K562 (cell line): ENCODE measurements around the gene BICC1. TPM values are rescaled to one million over a fixed set of nuclear protein-coding genes. Genes with fewer than 3 reads are reported as not detected.

Experiments
- ATAC-seq: fragments of 200-7000 bp; cut with Tn5 transposase; 3 replicates; pipeline ENCODE4 v1.9.1; 2020; ENCODE audit warnings: moderate library complexity
- BruUV-seq: library from RNA; stranded (reverse); fragments of 400-500 nt; replicated peaks from 2 replicates; lab custom pipeline; 2021; lab: Mats Ljungman, UMichigan
- CTCF ChIA-PET: fragments of 300-600 bp; formaldehyde crosslinking; extraction: SDS; loops from one replicate; lab custom pipeline; 2021; ENCODE audit warnings: low intra/inter-chr PET ratio; lab: Yijun Ruan, JAX
- POLR2A ChIA-PET: fragments of 300-600, 350-650 bp; sonication (Branson Sonifier 250); formaldehyde crosslinking; extraction: SDS; loops from one replicate; lab custom pipeline; 2021; ENCODE audit warnings: antibody characterized with exemption, inconsistent platforms; lab: Yijun Ruan, JAX
- DNase-seq, 4 experiments: peaks; one replicate each; pipeline versions ENCODE4 v3.0.0 to v3.0.0-alpha.2; 2011 to 2018; ENCODE audit warnings: low spot score in 3 of 4, mixed read lengths in 3 of 4; ENCODE audit errors: extremely low read depth in 1 of 4
- FAIRE-seq: peaks from 2 replicates; lab custom pipeline; 2011; peaks lifted over from hg19 to GRCh38; lab: Jason Lieb, UNC
- H2AFZ ChIP-seq: 2 replicates; pipeline ENCODE4 v1.6.0; 2011; ENCODE audit warnings: low read depth, low read length, control low read depth, inconsistent platforms
- H3K27ac ChIP-seq: fragments of 200-600 bp; 3 replicates; pipeline ENCODE4 v1.8.0; 2011; ENCODE audit warnings: low read depth, mild to moderate bottlenecking, control low read depth, inconsistent platforms, low read length, moderate library complexity, mixed read lengths; ENCODE audit errors: extremely low read depth
- H3K27me3 ChIP-seq, 2 experiments: fragments of 300-600 bp in 1 of 2; 2 replicates in 1 of 2; 3 replicates in 1 of 2; pipeline versions ENCODE4 v1.6.0 to v1.8.0; 2011; ENCODE audit warnings: inconsistent platforms in 2 of 2, low read length in 2 of 2, mild to moderate bottlenecking in 1 of 2, mixed read lengths in 1 of 2, moderate library complexity in 1 of 2; ENCODE audit not compliant: control insufficient read depth in 2 of 2, insufficient read depth in 2 of 2
- H3K36me3 ChIP-seq: fragments of 300-600 bp; 3 replicates; pipeline ENCODE4 v1.8.0; 2011; ENCODE audit warnings: mild to moderate bottlenecking, low read length, inconsistent platforms; ENCODE audit not compliant: control insufficient read depth, insufficient read depth
- H3K4me1 ChIP-seq, 2 experiments: fragments of 200-600 bp in 1 of 2; replicated peaks in 1 of 2; 2 replicates in 1 of 2; 3 replicates in 1 of 2; pipeline versions ENCODE4 v1.5.1 to v1.8.0; 2011; ENCODE audit warnings: inconsistent platforms in 2 of 2, low read length in 2 of 2, mild to moderate bottlenecking in 1 of 2, mixed read lengths in 1 of 2, moderate library complexity in 1 of 2; ENCODE audit not compliant: control insufficient read depth in 2 of 2, insufficient read depth in 2 of 2
- H3K4me2 ChIP-seq: 2 replicates; pipeline ENCODE4 v1.6.1; 2011; ENCODE audit warnings: low read length, control low read depth, inconsistent platforms, mixed read lengths; ENCODE audit not compliant: insufficient read depth
- H3K4me3 ChIP-seq: fragments of 200-600 bp; sonication (generic), shearing (Covaris generic); 2 replicates; pipeline ENCODE4 v1.5.1; 2016; ENCODE audit warnings: control low read depth, inconsistent platforms
- H3K79me2 ChIP-seq: fragments of 200-600 bp; 3 replicates; pipeline ENCODE4 v1.8.0; 2011; ENCODE audit warnings: low read length, inconsistent platforms; ENCODE audit not compliant: control insufficient read depth, insufficient read depth
- H3K9ac ChIP-seq, 2 experiments: 2 replicates each; pipeline versions ENCODE4 v1.6.0 to v1.6.1; 2011; ENCODE audit warnings: low read depth in 2 of 2, low read length in 2 of 2, control low read depth in 1 of 2, inconsistent platforms in 1 of 2, mild to moderate bottlenecking in 1 of 2, mixed read lengths in 1 of 2; ENCODE audit not compliant: insufficient read depth in 1 of 2
- H3K9me1 ChIP-seq: one replicate; pipeline ENCODE4 v1.6.0; 2011; ENCODE audit warnings: inconsistent platforms, mild to moderate bottlenecking, low read length, moderate library complexity; ENCODE audit not compliant: control insufficient read depth, insufficient read depth
- H3K9me3 ChIP-seq: replicated peaks from 2 replicates; pipeline ENCODE4 v1.5.1; 2011; ENCODE audit warnings: low read depth, low read length, inconsistent platforms; ENCODE audit not compliant: control insufficient read depth, insufficient read depth
- H4K20me1 ChIP-seq: replicated peaks from 2 replicates; pipeline ENCODE4 v1.6.1; 2011; ENCODE audit warnings: low read length, inconsistent platforms, mixed read lengths; ENCODE audit not compliant: control insufficient read depth, insufficient read depth
- AFF1 ChIP-seq, 2 experiments: fragments of 450-650 bp; IDR thresholded peaks; 2 replicates each; pipeline ENCODE4 v1.6.1; 2018; ENCODE audit warnings: mild to moderate bottlenecking in 2 of 2, low read depth in 1 of 2; ENCODE audit not compliant: partially characterized antibody in 2 of 2
- CHCHD3 ChIP-seq: fragments of 250-450 bp; sonication (Bioruptor Pico); IDR thresholded peaks from 2 replicates; pipeline ENCODE4 v2.1.2; 2022; ENCODE audit warnings: mild to moderate bottlenecking
- CHD2 ChIP-seq: IDR thresholded peaks from 2 replicates; pipeline ENCODE4 v1.6.1; 2011; ENCODE audit warnings: low read depth, low read length
- CREM ChIP-seq: IDR thresholded peaks from 2 replicates; pipeline ENCODE4 v1.6.1; 2014; ENCODE audit warnings: antibody characterized with exemption, low read depth
- ETV1 ChIP-seq: fragments of 450-650 bp; conservative IDR thresholded peaks from 2 replicates; pipeline ENCODE4 v1.6.1; 2016; ENCODE audit warnings: missing genetic modification characterization, control low read depth, low read depth, missing compliant biosample characterization
- HNRNPK ChIP-seq: fragments of 200-400 bp; formaldehyde crosslinking; IDR thresholded peaks from one replicate; pipeline ENCODE4 v1.6.1; 2018; ENCODE audit warnings: mild to moderate bottlenecking, low read depth, low read length; ENCODE audit not compliant: poor library complexity, severe bottlenecking
- MEF2A ChIP-seq: IDR thresholded peaks from 2 replicates; pipeline ENCODE4 v1.6.1; 2011; ENCODE audit warnings: low read depth, mild to moderate bottlenecking, low read length, moderate library complexity; ENCODE audit not compliant: control insufficient read depth
- PHB2 ChIP-seq: fragments of 450-650 bp; IDR thresholded peaks from 2 replicates; pipeline ENCODE4 v1.6.1; 2017; ENCODE audit warnings: low read depth
- TCF7 ChIP-seq: sonication (generic); IDR thresholded peaks from 2 replicates; pipeline ENCODE4 v1.6.1; 2016; ENCODE audit warnings: antibody characterized with exemption, borderline replicate concordance
- TGIF2 ChIP-seq: sonication (generic); formaldehyde crosslinking; IDR thresholded peaks from 2 replicates; pipeline ENCODE4 v1.8.1; 2022; ENCODE audit warnings: mild to moderate bottlenecking, missing genetic modification reagents, moderate library complexity
- ZBTB49 ChIP-seq: sonication (generic); formaldehyde crosslinking; IDR thresholded peaks from 2 replicates; pipeline ENCODE4 v1.8.0; 2022; ENCODE audit warnings: missing genetic modification reagents, mild to moderate bottlenecking, borderline replicate concordance
- ZKSCAN3 ChIP-seq: fragments of 250-450 bp; sonication (Bioruptor Pico); IDR thresholded peaks from 2 replicates; pipeline ENCODE4 v1.4.0; 2020
- ZNF274 ChIP-seq: IDR thresholded peaks from 2 replicates; pipeline ENCODE4 v1.6.1; 2011; ENCODE audit warnings: low read depth, mild to moderate bottlenecking, low read length, moderate library complexity, borderline replicate concordance
- WGBS: fragments of 100-300 bp; shearing (Covaris generic); methylation state at CpG from one replicate; pipeline ENCODE4 v1.1.6; 2016; ENCODE audit warnings: low coverage, mixed read lengths; ENCODE audit not compliant: insufficient coverage; ENCODE audit errors: missing lambda C conversion rate; 5-methylcytosine and 5-hydroxymethylcytosine counted together
- in situ Hi-C: fragments of 300-500 bp; cut with MboI; formaldehyde crosslinking; loops from 4 replicates; pipeline ENCODE4 v1.15.0; 2018; ENCODE audit warnings: inconsistent platforms, mixed read lengths
- intact Hi-C: fragments of 100-400 bp; cut with micrococcal nuclease; formaldehyde crosslinking; loops from 2 replicates; pipeline ENCODE4 v1.14.2; 2022
- polyA plus RNA-seq, 8 experiments: library from polyadenylated mRNA; depleted of rRNA in 4 of 8; stranded (reverse) in 5 of 8; unstranded in 3 of 8; fragments of >200 nt; fragmentation: Nextera tagmentation in 2 of 8; fragmentation: Illumina TruSeq in 1 of 8; extraction: Ambion mirVana in 2 of 8; extraction: Trizol in 1 of 8; gene quantifications; 2 replicates each; pipeline versions ENCODE4 v1.2.1 to v1.2.3, GENCODE V29; 2011 to 2014; ENCODE audit warnings: inconsistent platforms in 1 of 8, missing spikeins in 1 of 8
- total RNA-seq, 7 experiments: library from RNA; depleted of rRNA in 6 of 7; stranded (reverse); fragments of >200 nt in 6 of 7; fragmentation: Illumina TruSeq in 2 of 7; extraction: Trizol in 2 of 7; gene quantifications; 2 replicates each; pipeline versions ENCODE4 v1.2.1 to v1.2.3, GENCODE V29; 2011 to 2021; ENCODE audit warnings: low replicate concordance in 1 of 7
- TF ChIP-seq, protein P1 (sequence below): fragments of 450-650 bp; IDR thresholded peaks from 2 replicates; pipeline ENCODE4 v1.6.1; 2017; ENCODE audit warnings: mild to moderate bottlenecking, moderate library complexity

Gene BICC1
- total and polyA plus RNA-seq, 9 of the 15 experiments (the other 6 are each of a cell fraction or from before 2014, with no cell fraction given) = not detected

DNA sequence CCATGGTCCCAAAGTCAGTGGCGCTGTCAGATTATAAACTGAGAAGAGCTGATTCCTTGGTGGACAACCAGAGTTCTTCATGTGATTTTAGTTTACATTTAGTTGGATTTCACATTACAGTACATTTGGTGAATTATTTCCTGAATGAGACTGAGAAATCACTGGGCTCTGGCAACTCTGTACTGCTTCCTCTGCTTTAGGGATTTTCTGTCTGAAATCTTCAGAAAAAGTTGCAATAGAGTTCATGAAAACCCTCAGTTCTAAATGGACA lies 242.6 kb downstream of the BICC1 start (continued):
- TF ChIP-seq HNRNPK (no peak), TCF7 (no peak)
- TF ChIP-seq, all 486 proteins: peak for 0

DNA sequence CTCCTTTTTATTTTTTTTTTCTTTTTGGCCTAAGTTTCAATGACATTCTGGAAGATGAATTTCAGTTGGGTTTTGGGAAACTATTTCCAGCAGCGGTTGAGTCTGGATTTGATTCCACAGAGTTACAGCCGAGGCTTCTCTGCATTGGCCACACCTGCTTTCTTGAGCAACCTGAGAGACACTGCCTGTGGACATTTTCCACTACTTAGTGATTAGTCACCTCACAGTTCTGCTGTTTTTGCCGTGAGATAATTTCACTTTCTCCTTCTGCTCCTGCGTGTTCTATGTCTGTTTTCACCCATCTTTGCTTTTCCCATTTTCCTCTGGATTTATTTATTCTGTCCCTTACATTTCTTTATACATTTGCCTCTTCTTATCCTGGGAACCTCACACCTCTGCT lies 243.0 kb downstream of the BICC1 start:
- H3K4me1 ChIP-seq = no peaks in the 10 kb centered on the region
- ChIA-PET CTCF (no interaction called here), POLR2A (interaction anchor here (0.6 kb wide), 1 partner anchor 185 kb away, joined by 3 read pairs; no protein-coding TSS in a partner anchor)
- BruUV-seq = no TSS peak
- no peak overlapping the region for H2AFZ ChIP-seq
- DNase-seq (no peak), ATAC-seq (no peak), FAIRE-seq (no peak)
- H4K20me1 ChIP-seq = no peaks in the 10 kb centered on the region
- H3K36me3 ChIP-seq = no peaks in the 10 kb centered on the region
- H3K27ac ChIP-seq = no peak overlapping the region
- 1% methylated on average over 4 of the region's 4 CpGs for WGBS
- in situ Hi-C loops = no loop called here
- intact Hi-C loops = no loop called here
- no peaks in the 10 kb centered on the region for H3K9me3 ChIP-seq
- no peaks in the 10 kb centered on the region for H3K79me2 ChIP-seq
- no peaks in the 10 kb centered on the region for H3K9me1 ChIP-seq
- no peak overlapping the region for H3K4me2 ChIP-seq
- no peak overlapping the region for H3K9ac ChIP-seq
- H3K27me3 ChIP-seq = no peaks in the 10 kb centered on the region
- H3K4me3 ChIP-seq = no peak overlapping the region
- TF ChIP-seq ETV1 = no peak
- no peak for TF ChIP-seq CHCHD3 (CRISPR knock-in tag)
- TF ChIP-seq TGIF2 (CRISPR knock-in tag) = no peak
- no peak for TF ChIP-seq CHD2
- no peak for TF ChIP-seq AFF1 (IDR thresholded peaks at IDR 0.05; ENCODE audit: low read depth in 1 of 2, partially characterized antibody in 2 of 2)
- TF ChIP-seq, protein P1, sequence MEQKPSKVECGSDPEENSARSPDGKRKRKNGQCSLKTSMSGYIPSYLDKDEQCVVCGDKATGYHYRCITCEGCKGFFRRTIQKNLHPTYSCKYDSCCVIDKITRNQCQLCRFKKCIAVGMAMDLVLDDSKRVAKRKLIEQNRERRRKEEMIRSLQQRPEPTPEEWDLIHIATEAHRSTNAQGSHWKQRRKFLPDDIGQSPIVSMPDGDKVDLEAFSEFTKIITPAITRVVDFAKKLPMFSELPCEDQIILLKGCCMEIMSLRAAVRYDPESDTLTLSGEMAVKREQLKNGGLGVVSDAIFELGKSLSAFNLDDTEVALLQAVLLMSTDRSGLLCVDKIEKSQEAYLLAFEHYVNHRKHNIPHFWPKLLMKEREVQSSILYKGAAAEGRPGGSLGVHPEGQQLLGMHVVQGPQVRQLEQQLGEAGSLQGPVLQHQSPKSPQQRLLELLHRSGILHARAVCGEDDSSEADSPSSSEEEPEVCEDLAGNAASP = no peak
- TF ChIP-seq ZNF274 = no peak
- no peak for TF ChIP-seq ZKSCAN3 (CRISPR knock-in tag)
- no peak for TF ChIP-seq ZBTB49 (CRISPR knock-in tag)
- no peak for TF ChIP-seq PHB2
- TF ChIP-seq MEF2A = no peak
- no peak for TF ChIP-seq CREM
